GM12891 (cell line): ENCODE data around the gene PRR23E.

Source experiments
- PAX5 ChIP-seq: IDR thresholded peaks from 2 replicates; pipeline ENCODE4 v1.6.1; 2011; ENCODE audit warnings: low read length, moderate library complexity, mild to moderate bottlenecking; ENCODE audit not compliant: insufficient read depth, severe bottlenecking
- POLR2A ChIP-seq: IDR thresholded peaks from 2 replicates; pipeline ENCODE4 v1.6.1; 2011; ENCODE audit warnings: low read depth, low read length, control low read depth
- POLR2AphosphoS5 ChIP-seq: IDR thresholded peaks from 2 replicates; pipeline ENCODE4 v1.6.1; 2011; ENCODE audit warnings: low read depth, low read length, control low read depth
- SPI1 ChIP-seq: IDR thresholded peaks from 2 replicates; pipeline ENCODE4 v1.6.1; 2011; ENCODE audit warnings: low read depth, low read length, control low read depth
- TAF1 ChIP-seq: IDR thresholded peaks from 2 replicates; pipeline ENCODE4 v1.6.1; 2011; ENCODE audit warnings: low read depth, low read length, control low read depth

DNA sequence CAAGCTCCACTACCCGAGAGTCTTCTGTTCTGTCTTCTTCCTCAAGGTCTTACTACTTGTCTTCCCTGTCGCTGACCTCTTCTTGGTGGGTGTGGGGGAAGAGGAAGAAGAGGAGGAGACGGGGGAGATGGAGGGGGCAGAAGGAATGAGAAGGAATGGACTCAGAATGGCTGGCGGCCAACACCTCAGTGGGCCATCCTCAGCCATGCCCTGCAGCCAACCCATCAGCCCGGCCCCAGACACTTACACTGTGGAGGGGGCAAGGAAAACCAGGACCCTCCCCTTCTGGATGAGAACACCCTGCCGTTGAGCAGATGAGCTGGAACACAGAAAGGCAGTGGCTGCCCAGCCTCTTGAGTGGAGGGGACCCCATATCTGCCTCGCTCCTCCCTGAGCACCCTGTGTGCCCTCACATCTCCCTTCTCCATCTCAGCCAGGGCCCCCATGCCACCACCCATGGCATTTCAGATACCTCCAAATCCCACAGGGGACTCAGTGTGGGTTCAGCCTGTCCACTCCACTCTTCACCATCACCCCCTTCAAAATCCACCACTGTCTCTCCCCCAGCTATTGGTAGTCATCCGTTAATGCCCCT, 45.5 kb upstream of the PRR23E start:
- TF ChIP-seq SPI1 (no peak), POLR2A (no peak), TAF1 (no peak), POLR2AphosphoS5 (no peak), PAX5 (no peak)
